DND-41 (cell line): Measurements from ENCODE around the gene BRAT1.

ENCODE experiments used
- ATAC-seq: fragments of 200-7000 bp; cut with Tn5 transposase; 3 replicates; pipeline ENCODE4 v1.9.1; 2021; ENCODE audit warnings: low read depth; ENCODE audit not compliant: insufficient read depth
- DNase-seq: peaks from one replicate; pipeline ENCODE4 v3.0.0-alpha.2; 2020
- H2AFZ ChIP-seq: 2 replicates; pipeline ENCODE4 v1.6.0; 2012; ENCODE audit warnings: low read depth, low read length
- H3K27ac ChIP-seq: 2 replicates; pipeline ENCODE4 v1.5.1; 2012; ENCODE audit warnings: low read length, inconsistent platforms
- H3K27me3 ChIP-seq: fragments of 200-600 bp; sonication (generic); 2 replicates; pipeline ENCODE4 v1.6.0; 2012; ENCODE audit warnings: low read length, mild to moderate bottlenecking, inconsistent platforms; ENCODE audit not compliant: insufficient read depth, poor library complexity
- H3K36me3 ChIP-seq: 2 replicates; pipeline ENCODE4 v1.5.1; 2012; ENCODE audit warnings: low read length, inconsistent platforms; ENCODE audit not compliant: insufficient read depth
- H3K4me1 ChIP-seq: 2 replicates; pipeline ENCODE4 v1.5.1; 2012; ENCODE audit warnings: mild to moderate bottlenecking, low read length; ENCODE audit not compliant: insufficient read depth
- H3K4me2 ChIP-seq: 2 replicates; pipeline ENCODE4 v1.6.0; 2012; ENCODE audit warnings: mild to moderate bottlenecking, moderate library complexity, low read length, inconsistent platforms; ENCODE audit not compliant: insufficient read depth
- H3K4me3 ChIP-seq, 2 experiments: fragments of 200-600 bp in 1 of 2; shearing (Covaris generic) in 1 of 2; 2 replicates each; pipeline ENCODE4 v1.5.1; 2012 to 2016; ENCODE audit warnings: inconsistent platforms in 2 of 2, low read length in 2 of 2, mild to moderate bottlenecking in 2 of 2, low read depth in 1 of 2, moderate library complexity in 1 of 2
- H3K79me2 ChIP-seq: 2 replicates; pipeline ENCODE4 v1.6.0; 2012; ENCODE audit warnings: low read length, inconsistent platforms; ENCODE audit not compliant: insufficient read depth
- H3K9ac ChIP-seq: 2 replicates; pipeline ENCODE4 v1.6.0; 2012; ENCODE audit warnings: low read depth, mild to moderate bottlenecking, inconsistent platforms, low read length, moderate library complexity
- H3K9me3 ChIP-seq: 2 replicates; pipeline ENCODE4 v1.5.1; 2012; ENCODE audit warnings: low read length, moderate library complexity, mild to moderate bottlenecking, inconsistent platforms; ENCODE audit not compliant: insufficient read depth, severe bottlenecking
- H4K20me1 ChIP-seq: 2 replicates; pipeline ENCODE4 v1.6.0; 2012; ENCODE audit warnings: low read length; ENCODE audit not compliant: insufficient read depth
- EZH2 ChIP-seq: IDR thresholded peaks from 3 replicates; pipeline ENCODE4 v1.6.1; 2012; ENCODE audit warnings: borderline replicate concordance, low read depth, mild to moderate bottlenecking, moderate library complexity, low read length, inconsistent platforms; ENCODE audit not compliant: severe bottlenecking
- TF ChIP-seq, protein P1 (sequence below): IDR thresholded peaks from 2 replicates; pipeline ENCODE4 v1.5.1; 2012; ENCODE audit warnings: borderline replicate concordance, low read length, moderate library complexity, mild to moderate bottlenecking; ENCODE audit not compliant: poor library complexity, severe bottlenecking; ENCODE audit errors: extremely low read depth

The BRAT1 gene

DNA sequence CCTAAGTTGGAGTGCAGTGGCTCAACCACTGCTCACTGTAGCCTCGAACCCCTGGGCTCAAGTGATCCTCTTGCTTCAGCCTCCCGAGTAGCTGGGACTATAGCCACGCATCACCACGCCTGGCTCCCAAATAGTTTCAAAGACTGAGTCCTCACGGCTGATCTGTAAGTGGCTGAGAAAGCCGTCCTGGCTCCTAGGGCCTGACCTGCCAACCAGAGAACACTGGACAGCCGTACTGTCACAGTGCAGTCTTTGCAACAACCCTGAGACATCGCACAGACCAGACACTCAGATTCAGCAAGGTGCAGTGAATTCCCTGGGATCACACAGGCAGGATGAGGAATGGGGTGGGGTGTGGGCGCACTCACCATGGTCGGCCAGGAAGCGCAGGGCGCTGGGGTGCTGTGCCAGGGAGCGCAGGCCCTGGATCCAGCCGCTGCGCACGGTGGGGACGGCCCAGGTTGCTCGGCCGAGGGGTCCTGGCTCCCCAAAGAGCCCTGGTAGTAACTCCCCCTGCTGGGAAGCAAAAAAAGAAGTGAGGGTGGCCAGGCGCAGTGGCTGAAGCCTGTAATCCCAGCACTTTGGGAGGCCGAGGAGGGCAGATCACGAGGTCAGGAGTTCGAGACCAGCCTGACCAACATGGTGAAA, 10.7 kb downstream of the BRAT1 start:
- H2AFZ ChIP-seq, result no peak overlapping the region
- no peak overlapping the region for H3K9ac ChIP-seq
- H3K36me3 ChIP-seq, result peaks cover 86% of the 10 kb centered on the region
- H3K9me3 ChIP-seq, result no peaks in the 10 kb centered on the region
- H3K4me2 ChIP-seq, result no peak overlapping the region
- H3K4me3 ChIP-seq, result no peak overlapping the region
- DNase-seq, result no peak
- peaks cover 3% of the 10 kb centered on the region; the same call in 1 of the 2 replicates for H3K79me2 ChIP-seq
- H4K20me1 ChIP-seq, result peaks cover 13% of the 10 kb centered on the region; the same call in 1 of the 2 replicates
- ATAC-seq, result no peak
- no peaks in the 10 kb centered on the region for H3K4me1 ChIP-seq
- TF ChIP-seq, protein P1, sequence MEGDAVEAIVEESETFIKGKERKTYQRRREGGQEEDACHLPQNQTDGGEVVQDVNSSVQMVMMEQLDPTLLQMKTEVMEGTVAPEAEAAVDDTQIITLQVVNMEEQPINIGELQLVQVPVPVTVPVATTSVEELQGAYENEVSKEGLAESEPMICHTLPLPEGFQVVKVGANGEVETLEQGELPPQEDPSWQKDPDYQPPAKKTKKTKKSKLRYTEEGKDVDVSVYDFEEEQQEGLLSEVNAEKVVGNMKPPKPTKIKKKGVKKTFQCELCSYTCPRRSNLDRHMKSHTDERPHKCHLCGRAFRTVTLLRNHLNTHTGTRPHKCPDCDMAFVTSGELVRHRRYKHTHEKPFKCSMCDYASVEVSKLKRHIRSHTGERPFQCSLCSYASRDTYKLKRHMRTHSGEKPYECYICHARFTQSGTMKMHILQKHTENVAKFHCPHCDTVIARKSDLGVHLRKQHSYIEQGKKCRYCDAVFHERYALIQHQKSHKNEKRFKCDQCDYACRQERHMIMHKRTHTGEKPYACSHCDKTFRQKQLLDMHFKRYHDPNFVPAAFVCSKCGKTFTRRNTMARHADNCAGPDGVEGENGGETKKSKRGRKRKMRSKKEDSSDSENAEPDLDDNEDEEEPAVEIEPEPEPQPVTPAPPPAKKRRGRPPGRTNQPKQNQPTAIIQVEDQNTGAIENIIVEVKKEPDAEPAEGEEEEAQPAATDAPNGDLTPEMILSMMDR, result no peak
- no peak for TF ChIP-seq EZH2
- no peaks in the 10 kb centered on the region for H3K27me3 ChIP-seq
- no peak overlapping the region for H3K27ac ChIP-seq

DNA sequence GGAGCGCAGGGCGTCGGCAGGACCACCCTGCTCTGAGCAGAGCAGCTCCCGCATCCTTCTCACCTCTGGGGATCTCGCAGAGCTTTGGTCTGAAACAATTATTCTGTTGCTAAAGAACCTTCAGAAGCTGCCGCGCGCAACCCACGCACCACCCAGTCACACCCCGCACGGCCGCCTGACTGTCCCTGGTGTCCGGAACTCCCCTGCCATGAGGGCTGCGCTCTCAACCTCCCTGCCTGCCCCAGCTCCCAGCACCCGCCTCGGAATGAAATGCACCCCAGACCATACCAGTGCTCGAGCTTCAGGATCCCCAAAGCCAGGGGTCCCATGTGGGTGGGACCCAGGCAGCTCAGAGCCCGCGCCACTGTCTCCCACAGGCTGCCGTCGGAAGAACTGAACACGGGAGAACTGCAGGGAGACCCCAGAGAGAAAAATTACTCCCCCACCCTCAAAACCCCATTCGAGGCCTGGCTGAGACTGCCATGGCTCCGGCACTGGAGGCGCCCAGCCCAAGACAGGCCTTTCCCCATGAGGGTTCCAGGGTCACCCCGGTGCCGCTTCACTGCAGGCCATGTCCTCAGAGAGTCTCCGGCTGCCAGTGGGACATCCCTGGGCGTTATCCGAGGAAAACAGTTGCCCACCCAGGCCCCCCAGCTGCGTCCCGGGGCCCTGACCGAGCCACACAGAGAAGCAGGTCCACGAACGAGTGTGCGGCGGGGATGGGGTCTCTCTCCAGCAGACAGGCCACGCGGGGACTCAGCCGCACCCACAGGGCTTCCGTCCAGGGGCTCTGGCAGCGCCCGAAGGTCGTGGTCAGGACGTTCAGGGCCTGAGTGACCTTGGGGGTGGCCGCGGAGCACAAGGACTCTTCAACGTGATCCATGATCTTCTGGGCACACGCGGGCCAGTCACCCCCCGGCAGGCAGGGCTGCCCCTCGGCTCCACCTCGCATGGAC, 12.1 kb downstream of the BRAT1 start:
- no peaks in the 10 kb centered on the region for H3K9me3 ChIP-seq
- H3K27me3 ChIP-seq, result no peaks in the 10 kb centered on the region
- TF ChIP-seq, protein P1, result no peak
- TF ChIP-seq EZH2, result no peak
- H3K9ac ChIP-seq, result no peak overlapping the region
- H2AFZ ChIP-seq, result no peak overlapping the region
- no peak overlapping the region for H3K4me3 ChIP-seq
- no peak overlapping the region for H3K27ac ChIP-seq
- H3K4me2 ChIP-seq, result no peak overlapping the region
- no peaks in the 10 kb centered on the region for H3K4me1 ChIP-seq
- no peak for DNase-seq
- H4K20me1 ChIP-seq, result peaks cover 27% of the 10 kb centered on the region
- peaks cover 3% of the 10 kb centered on the region; the same call in 1 of the 2 replicates for H3K79me2 ChIP-seq
- ATAC-seq, result no peak
- H3K36me3 ChIP-seq, result peaks cover 92% of the 10 kb centered on the region

DNA sequence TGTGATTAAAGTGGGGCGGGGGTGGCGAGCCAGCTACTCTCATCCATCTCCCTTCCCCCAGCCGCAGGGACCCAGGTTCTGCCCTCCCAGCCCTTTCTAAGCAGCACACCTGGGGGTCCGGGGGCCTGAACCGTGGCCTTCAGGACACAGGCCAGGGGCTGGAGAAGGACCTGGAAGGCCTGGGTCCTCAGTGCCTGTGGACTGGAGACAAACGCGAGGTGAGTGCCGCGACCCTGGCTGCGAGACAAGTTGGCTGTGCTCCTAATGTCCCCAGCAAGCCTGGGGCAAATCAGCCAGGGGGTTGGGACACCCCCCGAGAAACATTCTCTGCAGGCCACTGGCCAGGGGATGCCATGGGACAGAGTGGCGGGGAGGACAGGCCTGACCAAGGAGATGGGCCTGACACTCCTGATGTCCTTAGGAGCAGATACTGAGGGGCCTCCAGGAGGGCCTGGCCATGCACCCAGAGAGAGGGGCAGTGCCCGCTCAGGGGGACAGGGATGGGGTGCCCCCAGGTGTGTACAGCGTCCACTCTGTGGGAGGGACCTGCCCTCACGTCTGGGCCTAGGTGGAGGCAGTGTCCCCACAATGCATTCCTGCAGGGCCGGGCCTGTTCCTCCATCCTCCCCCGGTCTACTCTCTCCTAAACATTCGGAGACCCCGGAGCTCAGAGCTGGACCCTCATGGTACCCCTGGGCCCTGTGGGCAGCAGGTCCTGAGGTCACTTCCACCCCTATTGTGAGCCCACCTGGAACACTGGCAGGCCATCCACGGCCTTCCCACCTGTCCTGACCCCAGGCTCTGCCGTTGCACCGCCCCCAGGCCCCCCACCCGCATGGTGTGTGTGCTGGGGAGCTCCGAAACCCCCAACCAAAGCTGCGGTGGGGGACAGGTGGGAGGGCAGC, 13.1 kb downstream of the BRAT1 start:
- Histone ChIP-seq H3K9ac (no peak overlapping the region), H4K20me1 (peaks cover 31% of the 10 kb centered on the region), H3K79me2 (no peaks in the 10 kb centered on the region), H3K9me3 (no peaks in the 10 kb centered on the region), H3K27me3 (no peaks in the 10 kb centered on the region), H3K4me2 (no peak overlapping the region), H3K36me3 (peaks cover 87% of the 10 kb centered on the region), H3K4me3 (no peak overlapping the region), H2AFZ (no peak overlapping the region), H3K4me1 (no peaks in the 10 kb centered on the region), H3K27ac (no peak overlapping the region)
- DNase-seq (no peak), ATAC-seq (no peak)
- no peak for TF ChIP-seq EZH2
- TF ChIP-seq, protein P1, result no peak
